Progenitor cell of endocrine pancreas (in vitro differentiated cells): Measurements from ENCODE around the gene ACOXL. TPM values are rescaled to one million over a fixed set of nuclear protein-coding genes. Genes with fewer than 3 reads are reported as not detected.

Source experiments
- DNase-seq: peaks from one replicate; pipeline ENCODE4 v3.0.0; 2021; ENCODE audit warnings: low spot score; ENCODE audit not compliant: unreplicated experiment
- H3K27ac Mint-ChIP-seq: 2 replicates; pipeline ENCODE4 v1.8.0; 2021; ENCODE audit warnings: mild to moderate bottlenecking, moderate library complexity, mixed read lengths
- H3K27me3 Mint-ChIP-seq: 2 replicates; pipeline ENCODE4 v1.8.0; 2021; ENCODE audit warnings: mixed read lengths
- H3K36me3 Mint-ChIP-seq: 2 replicates; pipeline ENCODE4 v1.8.0; 2022; ENCODE audit warnings: mixed read lengths; ENCODE audit not compliant: insufficient read depth
- H3K4me1 Mint-ChIP-seq: 2 replicates; pipeline ENCODE4 v1.8.0; 2021; ENCODE audit warnings: low read depth, mixed read lengths
- H3K4me3 Mint-ChIP-seq: 2 replicates; pipeline ENCODE4 v1.8.0; 2021; ENCODE audit warnings: low read depth, mild to moderate bottlenecking, moderate library complexity, mixed read lengths
- H3K9me3 Mint-ChIP-seq: 2 replicates; pipeline ENCODE4 v1.8.0; 2021; ENCODE audit warnings: low read depth, mixed read lengths
- CTCF ChIP-seq: fragments of 200-600 bp; sonication (generic); IDR thresholded peaks from one replicate; pipeline ENCODE4 v1.5.0; 2021; ENCODE audit warnings: antibody characterized with exemption, mild to moderate bottlenecking; ENCODE audit not compliant: unreplicated experiment
- total RNA-seq: library from RNA; stranded (reverse); gene quantifications from 2 replicates; pipeline ENCODE4 v1.2.1, GENCODE V29; 2021

Gene ACOXL
- total RNA-seq, 1 donor from 2014 or later: 0.19 TPM

- no peak overlapping the region for H3K4me3 Mint-ChIP-seq
- peaks cover 1% of the 10 kb centered on the region for H3K36me3 Mint-ChIP-seq
- H3K9me3 Mint-ChIP-seq: peaks cover 14% of the 10 kb centered on the region
- no peak for TF ChIP-seq CTCF
- H3K4me1 Mint-ChIP-seq: no peaks in the 10 kb centered on the region
- H3K27ac Mint-ChIP-seq: no peak overlapping the region
- DNase-seq: no peak
- H3K27me3 Mint-ChIP-seq: peaks cover 11% of the 10 kb centered on the region
Observed at GRCh38 chr2:110820128-110820527, 87.8 kb downstream of the ACOXL start.

GRCh38 chr2:110823165-110823564 lies 90.8 kb downstream of the ACOXL start:
- H3K4me1 Mint-ChIP-seq: no peaks in the 10 kb centered on the region
- H3K27me3 Mint-ChIP-seq: peaks cover 6% of the 10 kb centered on the region
- no peak for TF ChIP-seq CTCF
- H3K27ac Mint-ChIP-seq: no peak overlapping the region
- H3K36me3 Mint-ChIP-seq: peaks cover 1% of the 10 kb centered on the region
- H3K9me3 Mint-ChIP-seq: peaks cover 16% of the 10 kb centered on the region
- no peak overlapping the region for H3K4me3 Mint-ChIP-seq
- DNase-seq: no peak

- DNase-seq: no peak
- Mint-ChIP-seq H3K9me3 (peaks cover 16% of the 10 kb centered on the region), H3K4me3 (no peak overlapping the region), H3K27ac (no peak overlapping the region), H3K36me3 (peaks cover 1% of the 10 kb centered on the region), H3K27me3 (no peaks in the 10 kb centered on the region), H3K4me1 (peaks cover 2% of the 10 kb centered on the region)
- no peak for TF ChIP-seq CTCF
Observed at GRCh38 chr2:110827511-110827910, 95.1 kb downstream of the ACOXL start.

- Mint-ChIP-seq H3K27ac (no peak overlapping the region), H3K36me3 (peaks cover 1% of the 10 kb centered on the region), H3K9me3 (peaks cover 16% of the 10 kb centered on the region), H3K4me3 (no peak overlapping the region), H3K4me1 (peaks cover 2% of the 10 kb centered on the region), H3K27me3 (peaks cover 3% of the 10 kb centered on the region)
- no peak for DNase-seq
- no peak for TF ChIP-seq CTCF
Observed at GRCh38 chr2:110828330-110828729, 96.0 kb downstream of the ACOXL start.

GRCh38 chr2:110829413-110830146 lies 97.2 kb downstream of the ACOXL start:
- TF ChIP-seq CTCF: no peak
- no peaks in the 10 kb centered on the region for H3K36me3 Mint-ChIP-seq
- H3K4me1 Mint-ChIP-seq: peaks cover 5% of the 10 kb centered on the region
- H3K27ac Mint-ChIP-seq: peak overlapping the region; percentile 10
- no peak for DNase-seq
- H3K9me3 Mint-ChIP-seq: peaks cover 8% of the 10 kb centered on the region
- H3K27me3 Mint-ChIP-seq: peaks cover 4% of the 10 kb centered on the region
- H3K4me3 Mint-ChIP-seq: no peak overlapping the region
